Activated effector memory CD4-positive, alpha-beta T cell treated with anti-CD3 and anti-CD28 coated beads, Interleukin-2, amount 50 U/mL, for 16 hours (primary cell): ENCODE data around the gene IQCF5.
"Not testable (repeated sequence)": the region's sequence is repeated elsewhere in the genome, so short reads cannot be mapped to it uniquely, and the experiment has no call there.

Experiments
- DNase-seq: peaks from one replicate; pipeline ENCODE4 v3.0.0-alpha.2; 2020

The IQCF5 gene

GRCh38 chr3:51862886-51863285 is 12.5 kb downstream of the IQCF5 start:
- DNase-seq: no peak

GRCh38 chr3:51860703-51861665 is 14.4 kb downstream of the IQCF5 start, which contains the start of gene IQCF2:
TSS of gene IQCF2 (plus strand) at chr3:51861615. CDS start at chr3:51861667, 52 bp downstream.
- no peak for DNase-seq

GRCh38 chr3:51855411-51855810 is 20.0 kb downstream of the IQCF5 start:
- DNase-seq: not testable (repeated sequence)

- DNase-seq: no peak
These were observed 30.3 kb downstream of the IQCF5 start for GRCh38 chr3:51845129-51845528.

- DNase-seq: no peak
These were observed 38.8 kb downstream of the IQCF5 start for GRCh38 chr3:51836606-51837005.

GRCh38 chr3:51830836-51831385 is 44.5 kb downstream of the IQCF5 start:
- DNase-seq: no peak

GRCh38 chr3:51830345-51830744 is 45.1 kb downstream of the IQCF5 start:
- DNase-seq: no peak

GRCh38 chr3:51828297-51828696 is 47.1 kb downstream of the IQCF5 start:
- no peak for DNase-seq
